Muscle layer of duodenum (tissue), 2 donors: Measurements from ENCODE around the gene GAA.
"Not testable (repeated sequence)": the region's sequence is repeated elsewhere in the genome, so short reads cannot be mapped to it uniquely, and the experiment has no call there.

Experiments used
- H3K27ac ChIP-seq: one replicate; pipeline ENCODE4 v1.7.0; 2013; ENCODE audit warnings: mild to moderate bottlenecking, low read length
- H3K27me3 ChIP-seq: one replicate; pipeline ENCODE4 v1.7.0; 2013; ENCODE audit warnings: low read depth, mild to moderate bottlenecking, control low read depth, low read length
- H3K36me3 ChIP-seq, 2 donors: one replicate each; pipeline ENCODE4 v1.7.0; 2013; ENCODE audit warnings: low read length in 2 of 2, control low read depth in 1 of 2, mild to moderate bottlenecking in 1 of 2; ENCODE audit not compliant: insufficient read depth in 2 of 2, control insufficient read depth in 1 of 2
- H3K4me1 ChIP-seq, 2 donors: one replicate each; pipeline ENCODE4 v1.7.0; 2013; ENCODE audit warnings: low read length in 2 of 2, mild to moderate bottlenecking in 2 of 2, control low read depth in 1 of 2, moderate library complexity in 1 of 2; ENCODE audit not compliant: insufficient read depth in 2 of 2, control insufficient read depth in 1 of 2
- H3K4me3 ChIP-seq, 2 donors: one replicate each; pipeline ENCODE4 v1.7.0; 2013; ENCODE audit warnings: low read length in 2 of 2, low read depth in 1 of 2, mild to moderate bottlenecking in 1 of 2
- H3K9me3 ChIP-seq, 2 donors: one replicate each; pipeline ENCODE4 v1.7.0; 2013; ENCODE audit warnings: low read length in 2 of 2, control low read depth in 1 of 2, mild to moderate bottlenecking in 1 of 2; ENCODE audit not compliant: control insufficient read depth in 1 of 2
- donor health status: healthy.

GAA gene

DNA sequence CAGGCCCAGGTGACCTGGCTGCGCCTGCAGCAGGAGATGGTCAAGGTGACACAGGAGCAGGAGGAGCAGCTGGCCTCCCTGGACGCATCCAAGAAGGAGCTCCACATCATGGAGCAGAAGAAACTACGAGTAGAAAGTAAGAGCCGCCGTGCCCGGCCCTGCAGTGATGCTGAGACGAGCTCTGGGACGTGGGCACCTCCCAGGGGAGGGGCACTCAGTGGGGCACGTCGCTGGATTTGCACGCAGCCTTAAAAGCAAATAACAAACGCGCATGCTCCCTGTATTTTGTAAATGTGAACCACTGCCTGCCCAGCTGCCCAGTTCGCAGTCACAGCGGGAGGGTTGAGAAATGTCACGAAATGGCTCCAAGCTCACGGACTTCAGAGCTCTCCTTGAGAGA is 15.3 kb upstream of the GAA start:
- Histone ChIP-seq H3K27ac (no peak overlapping the region), H3K4me1 (peaks cover 0 to 4% of the 10 kb centered on the region in 2 donors), H3K9me3 (no peaks in the 10 kb centered on the region), H3K4me3 (no peak overlapping the region), H3K27me3 (no peaks in the 10 kb centered on the region), H3K36me3 (peaks cover 0 to 18% of the 10 kb centered on the region in 2 donors)

DNA sequence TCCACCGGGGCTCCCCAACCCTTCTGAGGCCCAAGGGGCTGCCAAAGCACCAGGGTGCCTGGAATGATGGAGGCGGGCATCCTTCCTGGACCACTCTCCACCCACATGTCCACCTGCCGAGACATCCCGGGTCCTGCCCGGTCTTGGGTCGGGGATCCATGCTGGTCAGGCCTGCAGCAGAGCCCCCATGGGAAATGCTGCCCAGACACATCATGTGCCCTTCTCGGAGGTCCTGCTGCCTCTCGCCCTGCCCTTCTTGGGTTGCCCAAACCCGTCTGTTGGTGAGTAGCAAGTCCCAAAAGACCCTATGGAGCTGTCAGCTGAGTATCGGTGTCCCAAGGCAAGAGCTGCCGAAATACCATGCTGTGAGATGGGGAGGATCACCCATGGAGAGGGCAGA is 14.8 kb upstream of the GAA start:
- Histone ChIP-seq H3K4me1 (peaks cover 0 to 4% of the 10 kb centered on the region in 2 donors), H3K36me3 (peaks cover 0 to 16% of the 10 kb centered on the region in 2 donors), H3K27ac (no peak overlapping the region), H3K9me3 (no peaks in the 10 kb centered on the region), H3K4me3 (no peak overlapping the region), H3K27me3 (no peaks in the 10 kb centered on the region)

DNA sequence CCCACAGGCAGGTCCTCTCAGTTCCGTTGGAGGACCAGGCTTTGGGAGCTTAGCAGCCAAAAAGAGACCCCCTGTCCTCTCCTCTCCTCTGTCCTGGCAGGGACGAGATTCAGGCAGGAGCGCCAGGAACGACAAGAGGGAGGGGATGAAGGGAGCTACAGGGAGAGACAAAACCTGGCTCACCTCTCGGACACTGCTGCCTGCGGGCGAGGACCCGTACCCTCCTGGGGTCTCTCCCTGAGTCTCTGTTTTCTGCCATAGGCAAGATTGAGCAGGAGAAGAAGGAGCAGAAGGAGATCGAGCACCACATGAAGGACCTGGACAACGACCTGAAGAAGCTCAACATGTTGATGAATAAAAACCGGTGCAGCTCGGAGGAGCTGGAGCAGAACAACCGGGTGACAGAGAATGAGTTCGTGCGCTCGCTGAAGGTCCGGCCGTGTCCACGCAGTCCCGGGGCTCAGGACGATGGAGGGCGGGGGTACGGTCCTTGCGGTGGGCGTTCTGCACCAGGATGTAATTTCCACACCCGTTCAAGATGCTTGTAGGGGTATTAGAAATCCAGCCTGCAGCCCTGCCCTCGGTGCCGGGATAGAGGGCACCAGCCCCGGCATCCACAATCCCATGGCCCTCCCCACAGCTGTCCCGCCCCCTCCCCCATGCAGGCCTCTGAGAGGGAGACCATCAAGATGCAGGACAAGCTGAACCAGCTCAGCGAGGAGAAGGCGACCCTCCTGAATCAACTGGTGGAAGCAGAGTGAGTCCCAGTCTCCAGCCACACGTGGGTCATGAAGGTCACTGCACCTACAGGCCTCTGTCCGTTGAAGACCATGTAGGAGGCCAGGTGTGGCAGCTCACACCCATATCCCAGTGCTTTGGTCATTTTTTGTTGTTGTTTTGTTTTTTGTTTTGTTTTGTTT is 13.8 kb upstream of the GAA start:
- Histone ChIP-seq H3K36me3 (peaks cover 0 to 12% of the 10 kb centered on the region in 2 donors), H3K27ac (no peak overlapping the region), H3K4me1 (peaks cover 0 to 3% of the 10 kb centered on the region in 2 donors), H3K4me3 (no peak overlapping the region), H3K27me3 (no peaks in the 10 kb centered on the region), H3K9me3 (no peaks in the 10 kb centered on the region)

DNA sequence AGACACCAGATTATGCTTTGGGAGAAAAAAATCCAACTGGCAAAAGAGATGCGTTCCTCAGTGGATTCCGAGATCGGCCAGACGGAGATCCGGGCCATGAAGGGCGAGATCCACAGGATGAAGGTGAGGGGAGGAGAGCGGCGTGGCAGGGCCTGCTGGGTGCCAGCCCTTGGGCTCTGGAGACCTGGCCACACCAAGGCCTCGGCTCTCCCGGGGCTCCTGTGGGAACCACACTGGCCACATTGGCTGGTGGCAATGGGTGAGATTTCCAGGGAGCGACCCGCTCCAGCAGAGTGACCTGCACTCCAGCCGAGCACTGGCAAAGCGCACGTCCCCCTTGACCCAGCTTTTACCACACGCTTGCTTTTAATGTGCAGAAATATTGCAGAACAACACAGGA is 11.6 kb upstream of the GAA start:
- Histone ChIP-seq H3K27ac (no peak overlapping the region), H3K27me3 (no peaks in the 10 kb centered on the region), H3K9me3 (no peaks in the 10 kb centered on the region), H3K36me3 (peaks cover 0 to 12% of the 10 kb centered on the region in 2 donors), H3K4me1 (no peaks in the 10 kb centered on the region), H3K4me3 (no peak overlapping the region)

DNA sequence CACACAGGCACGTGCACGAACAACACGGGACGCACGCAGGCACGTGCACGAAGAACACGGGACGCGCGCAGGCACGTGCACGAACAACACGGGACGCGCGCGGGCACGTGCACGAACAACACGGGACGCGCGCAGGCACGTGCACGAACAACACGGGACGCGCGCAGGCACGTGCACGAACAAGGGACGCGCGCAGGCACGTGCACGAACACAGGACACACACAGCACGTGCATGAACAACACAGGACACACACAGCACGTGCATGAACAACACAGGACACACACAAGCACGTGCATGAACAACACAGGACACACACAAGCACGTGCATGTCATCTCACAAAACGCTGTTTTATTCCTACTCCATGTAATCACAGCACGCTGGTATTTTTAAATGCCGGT is 11.2 kb upstream of the GAA start:
- H3K27ac ChIP-seq, H3K4me3 ChIP-seq, H3K27me3 ChIP-seq, H3K9me3 ChIP-seq, H3K4me1 ChIP-seq: not testable (repeated sequence)
- H3K36me3 ChIP-seq = peaks cover 0 to 12% of the 10 kb centered on the region in 2 donors

DNA sequence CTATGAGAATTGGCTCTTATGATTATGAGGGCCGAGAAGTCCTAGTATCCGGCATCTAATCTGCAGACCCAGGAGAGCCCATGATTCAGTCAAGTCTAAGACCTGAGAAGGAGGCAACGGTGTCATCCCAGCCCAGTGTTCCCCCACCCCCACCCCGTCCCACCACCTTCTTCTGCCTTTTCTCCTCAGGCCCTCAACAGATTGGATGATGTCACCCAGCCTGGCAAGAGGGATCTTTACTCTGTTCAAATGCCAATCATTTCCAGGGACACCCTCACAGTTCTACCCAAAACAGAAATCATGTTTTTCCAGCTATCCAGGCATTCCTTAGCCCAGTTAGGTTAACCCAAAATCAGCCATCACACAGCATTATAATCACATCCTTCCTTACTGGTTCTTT is 10.0 kb upstream of the GAA start:
- Histone ChIP-seq H3K36me3 (peaks cover 0 to 12% of the 10 kb centered on the region in 2 donors), H3K4me3 (no peak overlapping the region), H3K9me3 (no peaks in the 10 kb centered on the region), H3K27me3 (no peaks in the 10 kb centered on the region), H3K4me1 (no peaks in the 10 kb centered on the region), H3K27ac (no peak overlapping the region)

DNA sequence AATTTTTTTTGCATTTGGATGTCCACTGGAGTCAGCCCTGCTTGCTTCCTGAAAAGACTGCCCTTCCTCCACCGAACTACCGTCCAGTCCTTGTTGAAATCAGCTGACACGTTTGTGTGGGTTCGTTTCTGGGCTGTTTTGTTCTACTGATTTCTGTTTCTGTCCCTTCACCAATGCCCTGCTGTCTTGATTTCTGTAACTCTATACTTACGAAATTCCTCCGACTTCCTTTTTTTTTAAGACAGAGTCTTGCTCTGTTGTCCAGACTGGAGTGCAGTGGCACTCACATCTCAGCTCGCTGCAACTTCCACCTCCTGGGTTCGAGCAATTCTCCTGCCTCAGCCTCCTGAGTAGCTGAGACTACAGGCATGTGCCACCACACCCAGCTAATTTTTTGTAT is 8.4 kb upstream of the GAA start:
- Histone ChIP-seq H3K4me3 (no peak overlapping the region), H3K4me1 (no peaks in the 10 kb centered on the region), H3K27me3 (no peaks in the 10 kb centered on the region), H3K9me3 (no peaks in the 10 kb centered on the region), H3K36me3 (peaks cover 0 to 12% of the 10 kb centered on the region in 2 donors), H3K27ac (no peak overlapping the region)

DNA sequence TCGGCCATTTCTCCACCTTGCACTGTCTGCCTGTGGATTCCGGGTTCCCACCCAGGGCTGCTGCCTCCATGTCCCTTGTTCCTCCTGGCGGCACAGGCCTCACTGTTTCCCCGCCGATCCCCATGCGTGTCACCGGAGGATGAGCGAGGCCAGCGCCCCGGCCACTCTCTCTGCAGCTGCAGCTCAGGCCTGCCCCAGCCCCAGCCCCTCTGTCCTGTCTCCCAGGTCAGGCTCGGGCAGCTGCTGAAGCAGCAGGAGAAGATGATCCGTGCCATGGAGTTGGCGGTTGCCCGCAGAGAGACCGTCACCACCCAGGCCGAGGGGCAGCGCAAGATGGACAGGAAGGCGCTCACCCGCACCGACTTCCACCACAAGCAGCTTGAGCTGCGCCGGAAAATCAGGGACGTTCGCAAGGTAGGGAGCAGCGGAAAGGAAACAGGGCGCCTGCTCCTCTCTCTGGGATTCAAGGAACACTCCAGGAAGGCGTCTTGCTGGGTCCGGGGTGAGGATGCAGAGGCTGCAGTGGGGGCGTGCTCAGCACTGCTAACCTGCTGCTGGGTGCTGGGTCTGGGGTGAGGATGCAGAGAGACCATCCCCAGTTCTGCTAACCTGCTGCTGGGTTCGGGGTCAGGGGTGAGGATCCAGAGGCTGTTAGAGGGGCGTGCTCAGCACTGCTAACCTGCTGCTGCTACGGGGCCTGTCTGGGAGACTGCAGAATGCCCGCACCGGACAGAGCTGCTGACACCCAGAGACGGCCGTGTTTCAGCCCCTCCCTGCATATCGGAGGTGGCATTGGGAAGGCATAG is 6.1 kb upstream of the GAA start:
- no peaks in the 10 kb centered on the region for H3K4me1 ChIP-seq
- no peaks in the 10 kb centered on the region for H3K27me3 ChIP-seq
- H3K9me3 ChIP-seq = no peaks in the 10 kb centered on the region
- H3K4me3 ChIP-seq = no peak overlapping the region
- peaks cover 0 to 3% of the 10 kb centered on the region in 2 donors for H3K36me3 ChIP-seq
- no peak overlapping the region for H3K27ac ChIP-seq

DNA sequence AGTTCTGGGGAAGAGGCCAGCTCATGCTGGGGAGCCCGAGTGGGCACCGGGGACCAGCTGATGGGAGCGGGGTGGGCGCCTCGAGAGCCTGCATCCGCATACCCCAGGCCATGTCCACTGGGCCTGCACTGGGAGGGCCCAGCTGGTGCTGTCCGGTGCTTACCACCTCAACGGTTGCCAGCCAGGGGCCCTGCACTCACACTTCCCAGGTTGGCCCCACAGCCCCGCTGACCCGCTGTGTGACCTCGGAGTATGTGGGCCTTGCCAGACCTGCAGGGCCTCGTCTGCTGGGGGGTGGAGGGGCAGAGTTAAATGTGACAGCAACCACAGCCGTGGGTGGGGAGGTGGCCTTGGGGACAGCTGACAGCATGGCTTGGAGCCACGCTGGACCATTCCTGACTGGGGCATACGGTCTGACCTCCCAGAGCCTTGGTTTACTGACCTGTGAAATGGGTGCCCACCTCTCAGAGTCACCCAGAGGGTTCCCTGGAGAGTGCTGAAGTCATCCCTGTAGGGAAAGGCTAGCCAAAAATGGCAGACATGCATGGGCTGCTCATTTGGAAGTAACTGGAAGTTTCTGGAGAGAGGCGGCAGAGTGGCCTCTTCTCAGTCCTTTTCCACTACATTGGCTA is 5.4 kb upstream of the GAA start:
- no peaks in the 10 kb centered on the region for H3K4me1 ChIP-seq

DNA sequence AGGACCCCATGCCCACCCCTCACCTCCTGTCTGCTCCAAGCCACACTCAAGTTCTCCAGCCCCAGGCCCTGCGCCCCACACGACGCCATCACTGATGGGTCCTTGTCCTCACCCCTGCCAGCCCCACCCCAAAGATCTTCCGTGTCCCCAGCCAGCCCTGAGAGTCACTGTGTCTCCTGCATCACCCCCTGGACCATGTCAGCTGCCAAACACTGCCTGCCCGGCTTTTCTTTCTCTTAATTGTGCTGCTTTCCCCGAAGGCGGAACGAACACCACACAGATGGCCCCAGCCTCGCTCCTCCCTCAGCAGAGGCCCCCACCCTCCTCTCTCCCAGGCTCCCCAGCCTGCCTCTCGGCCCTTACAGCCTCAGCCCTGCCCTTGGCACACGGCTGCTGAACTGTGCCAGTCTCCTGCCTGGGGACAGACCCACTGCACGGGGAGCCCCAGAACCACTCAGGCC is 4.8 kb upstream of the GAA start:
- Histone ChIP-seq H3K4me1 (no peaks in the 10 kb centered on the region), H3K27me3 (no peaks in the 10 kb centered on the region), H3K36me3 (no peaks in the 10 kb centered on the region), H3K9me3 (no peaks in the 10 kb centered on the region), H3K4me3 (no peak overlapping the region), H3K27ac (no peak overlapping the region)

More for the DNA sequence above, 5.4 kb upstream of the GAA start:
- Histone ChIP-seq H3K9me3 (no peaks in the 10 kb centered on the region), H3K36me3 (no peaks in the 10 kb centered on the region), H3K4me3 (no peak overlapping the region), H3K27me3 (no peaks in the 10 kb centered on the region), H3K27ac (no peak overlapping the region)

DNA sequence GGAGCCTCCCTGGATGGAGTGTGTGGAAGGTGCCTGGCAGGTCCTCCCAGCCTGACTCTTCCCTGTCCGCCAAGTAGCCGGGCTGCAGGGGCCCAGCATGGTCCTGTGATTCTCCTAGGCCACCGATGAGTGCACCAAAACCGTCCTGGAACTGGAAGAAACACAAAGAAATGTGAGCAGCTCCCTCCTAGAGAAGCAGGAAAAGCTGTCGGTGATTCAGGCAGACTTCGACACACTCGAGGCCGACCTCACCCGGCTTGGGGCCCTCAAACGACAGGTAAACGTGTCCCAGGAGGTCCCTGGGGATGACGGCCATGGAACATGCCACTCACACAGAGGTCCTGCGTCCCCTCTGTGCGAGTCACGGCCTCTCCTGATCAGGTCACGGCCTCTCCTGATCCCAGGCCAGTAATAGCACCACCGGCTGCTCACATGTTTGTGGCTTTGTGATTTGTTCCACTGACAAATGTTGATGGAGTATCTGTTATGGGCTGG is 4.2 kb upstream of the GAA start:
- Histone ChIP-seq H3K27ac (no peak overlapping the region), H3K9me3 (no peaks in the 10 kb centered on the region), H3K4me1 (peaks cover 0 to 5% of the 10 kb centered on the region in 2 donors), H3K4me3 (no peak overlapping the region), H3K27me3 (no peaks in the 10 kb centered on the region), H3K36me3 (no peaks in the 10 kb centered on the region)
